HPDE6-E6E7 (cell line): ENCODE data around the gene CTXN1.
"Not testable (repeated sequence)": the region's sequence is repeated elsewhere in the genome, so short reads cannot be mapped to it uniquely, and the experiment has no call there.

Source experiments
- DNase-seq: peaks from one replicate; pipeline ENCODE4 v3.0.0; 2011; ENCODE audit warnings: missing footprints; ENCODE audit errors: extremely low spot score

CTXN1 gene

GRCh38 chr19:7926021-7926726, at the start of gene CTXN1:
CTXN1 (minus strand) TSS chr19:7926135; CDS start chr19:7925538, 597 bp downstream.
- no peak for DNase-seq

GRCh38 chr19:7975037-7975436, 49.1 kb upstream of the CTXN1 start:
- no peak for DNase-seq

GRCh38 chr19:7973883-7974282, 47.9 kb upstream of the CTXN1 start:
- DNase-seq: no peak

- DNase-seq: no peak
Measured at GRCh38 chr19:7971553-7972520, 45.9 kb upstream of the CTXN1 start.

- DNase-seq: no peak
Measured at GRCh38 chr19:7970716-7971448, 44.9 kb upstream of the CTXN1 start.

GRCh38 chr19:7969555-7969939, 43.6 kb upstream of the CTXN1 start:
- no peak for DNase-seq

GRCh38 chr19:7968796-7969554, 43.0 kb upstream of the CTXN1 start:
- no peak for DNase-seq

- no peak for DNase-seq
Measured at GRCh38 chr19:7968008-7968795, 42.3 kb upstream of the CTXN1 start.

- DNase-seq: no peak
Measured at GRCh38 chr19:7965921-7966665, 40.2 kb upstream of the CTXN1 start.

GRCh38 chr19:7965259-7965841, 39.4 kb upstream of the CTXN1 start:
- DNase-seq: no peak

GRCh38 chr19:7963566-7963965, 37.6 kb upstream of the CTXN1 start:
- no peak for DNase-seq

- DNase-seq: no peak
Measured at GRCh38 chr19:7962644-7963268, 36.8 kb upstream of the CTXN1 start.

GRCh38 chr19:7961920-7962626, 36.1 kb upstream of the CTXN1 start:
- DNase-seq: no peak

GRCh38 chr19:7961082-7961481, 35.1 kb upstream of the CTXN1 start:
- not testable (repeated sequence) for DNase-seq

- DNase-seq: no peak
Measured at GRCh38 chr19:7959211-7959610, 33.3 kb upstream of the CTXN1 start.

- no peak for DNase-seq
Measured at GRCh38 chr19:7955696-7956095, 29.8 kb upstream of the CTXN1 start.

GRCh38 chr19:7953576-7953975, 27.6 kb upstream of the CTXN1 start:
- no peak for DNase-seq

- DNase-seq: peak; percentile 33
Measured at GRCh38 chr19:7953060-7953459, 27.1 kb upstream of the CTXN1 start.
